Measurements from ENCODE around the gene RSU1. TPM values are rescaled to one million over a fixed set of nuclear protein-coding genes. Genes with fewer than 3 reads are reported as not detected.

RSU1 gene
- total RNA-seq, 4 donors from 2014 or later: 28.7 to 50.9 (median 43.0) TPM

- intact Hi-C loops (cut with DNase I; ENCODE audit: low total_unique reads): no loop called here
- 94 to 100% methylated on average over 1 of the region's 1 CpG for WGBS, 2 donors
- TF ChIP-seq POLR2A (IDR thresholded peaks at IDR 0.05) (no peak), CTCF (IDR thresholded peaks at IDR 0.05) (no peak)
- no peak for DNase-seq (ENCODE audit: low spot score in 2 of 2)
- no peak overlapping the region for H3K4me3 ChIP-seq (ENCODE audit: low read depth, poor library complexity, severe bottlenecking)
Measured at GRCh38 chr10:16820018-16820417, 2.8 kb upstream of the RSU1 start.

- DNase-seq (ENCODE audit: low spot score in 2 of 2): no peak
Measured at GRCh38 chr10:16819436-16819835, 2.2 kb upstream of the RSU1 start.

GRCh38 chr10:16819026-16819425, 1.8 kb upstream of the RSU1 start:
- no peak for DNase-seq (ENCODE audit: low spot score in 2 of 2)
- WGBS, 2 donors: 60 to 65% methylated on average over 6 of the region's 6 CpGs
- no peak overlapping the region for H3K4me3 ChIP-seq (ENCODE audit: low read depth, poor library complexity, severe bottlenecking)
- TF ChIP-seq CTCF (IDR thresholded peaks at IDR 0.05) (no peak), POLR2A (IDR thresholded peaks at IDR 0.05) (no peak)
- intact Hi-C loops (cut with DNase I; ENCODE audit: low total_unique reads): no loop called here

More at GRCh38 chr10:16819436-16819835, 2.2 kb upstream of the RSU1 start:
- WGBS, 2 donors: 64 to 79% methylated on average over 3 of the region's 3 CpGs
- intact Hi-C loops (cut with DNase I; ENCODE audit: low total_unique reads): no loop called here
- no peak for TF ChIP-seq CTCF (IDR thresholded peaks at IDR 0.05)
- TF ChIP-seq POLR2A (IDR thresholded peaks at IDR 0.05): no peak
- H3K4me3 ChIP-seq (ENCODE audit: low read depth, poor library complexity, severe bottlenecking): no peak overlapping the region

GRCh38 chr10:16816830-16817124, 447 bp downstream of the RSU1 start:
- peak overlapping the region; percentile 96 for H3K4me3 ChIP-seq (ENCODE audit: low read depth, poor library complexity, severe bottlenecking)
- WGBS, 2 donors: 4 to 5% methylated on average over 8 to 12 of the region's 12 CpGs
- TF ChIP-seq CTCF (IDR thresholded peaks at IDR 0.05) (no peak), POLR2A (IDR thresholded peaks at IDR 0.05) (no peak)
- intact Hi-C loops (cut with DNase I; ENCODE audit: low total_unique reads): no loop called here
- DNase-seq (ENCODE audit: low spot score in 2 of 2): no peak

- no peak for TF ChIP-seq CTCF (IDR thresholded peaks at IDR 0.05)
- no peak for TF ChIP-seq POLR2A (IDR thresholded peaks at IDR 0.05)
- DNase-seq (ENCODE audit: low spot score in 2 of 2): no peak
- 57 to 63% methylated on average over 4 of the region's 4 CpGs for WGBS, 2 donors
- no peak overlapping the region for H3K4me3 ChIP-seq (ENCODE audit: low read depth, poor library complexity, severe bottlenecking)
- intact Hi-C loops (cut with DNase I; ENCODE audit: low total_unique reads): no loop called here
Measured at GRCh38 chr10:16816171-16816570, 1.1 kb downstream of the RSU1 start.

- TF ChIP-seq POLR2A (IDR thresholded peaks at IDR 0.05) (no peak), CTCF (IDR thresholded peaks at IDR 0.05) (no peak)
- WGBS, 2 donors: 95 to 97% methylated on average over 3 of the region's 3 CpGs
- H3K4me3 ChIP-seq (ENCODE audit: low read depth, poor library complexity, severe bottlenecking): no peak overlapping the region
- no peak for DNase-seq (ENCODE audit: low spot score in 2 of 2)
- intact Hi-C loops (cut with DNase I; ENCODE audit: low total_unique reads): no loop called here
Measured at GRCh38 chr10:16814012-16814411, 3.2 kb downstream of the RSU1 start.
